ENCODE results near the gene UBALD2.
"Not testable (repeated sequence)": the region's sequence is repeated elsewhere in the genome, so short reads cannot be mapped to it uniquely, and the experiment has no call there.

The UBALD2 gene

DNA sequence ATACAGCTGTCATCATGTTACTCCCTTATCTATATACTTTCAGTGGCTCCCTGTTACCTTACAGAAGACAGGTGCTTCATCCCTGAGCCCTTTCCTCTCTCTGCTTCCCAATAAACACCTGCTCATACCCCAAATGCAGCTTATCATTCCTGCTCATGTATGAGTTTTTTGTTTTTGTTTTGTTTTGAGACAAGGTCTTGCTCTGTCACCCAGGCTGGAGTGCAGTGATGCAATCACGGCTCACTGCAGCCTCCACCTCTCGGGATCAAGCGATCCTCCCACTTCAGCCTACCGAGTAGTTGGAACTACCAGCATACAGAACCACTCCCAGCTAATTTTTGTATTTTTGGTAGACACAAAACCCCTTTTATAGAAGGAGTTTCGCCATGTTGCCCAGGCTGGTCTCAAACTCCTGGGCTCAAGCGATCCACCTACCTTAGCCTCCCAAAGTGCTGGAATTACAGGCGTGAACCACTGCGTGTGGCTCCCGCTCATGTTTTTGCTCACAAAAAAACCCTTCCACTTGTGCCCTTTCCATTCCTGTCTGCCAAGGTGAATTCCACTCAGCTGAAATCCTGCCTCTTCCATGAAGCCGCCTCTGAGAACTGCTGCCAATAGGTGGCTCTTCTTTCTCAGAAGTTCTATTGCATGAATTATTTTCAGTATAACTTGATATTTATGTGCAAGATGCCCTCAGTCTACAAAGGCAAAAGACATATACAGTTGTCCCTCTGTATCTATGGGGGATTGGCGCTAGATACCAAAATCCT is 16.9 kb upstream of the UBALD2 start:
- no peaks in the 10 kb centered on the region for H3K36me3 ChIP-seq (ENCODE audit: control insufficient read depth, insufficient read depth, low read length)
- no peaks in the 10 kb centered on the region for H3K9me3 ChIP-seq (ENCODE audit: control insufficient read depth, low read length)
- peaks cover 37% of the 10 kb centered on the region for H3K4me1 ChIP-seq (ENCODE audit: control insufficient read depth, insufficient read depth, low read length)
- peaks cover 4% of the 10 kb centered on the region for H3K27me3 ChIP-seq (ENCODE audit: control insufficient read depth, insufficient read depth, low read length)
- H3K4me3 ChIP-seq (ENCODE audit: low read length): no peak overlapping the region
- H3K9ac ChIP-seq (ENCODE audit: low read length): no peak overlapping the region

DNA sequence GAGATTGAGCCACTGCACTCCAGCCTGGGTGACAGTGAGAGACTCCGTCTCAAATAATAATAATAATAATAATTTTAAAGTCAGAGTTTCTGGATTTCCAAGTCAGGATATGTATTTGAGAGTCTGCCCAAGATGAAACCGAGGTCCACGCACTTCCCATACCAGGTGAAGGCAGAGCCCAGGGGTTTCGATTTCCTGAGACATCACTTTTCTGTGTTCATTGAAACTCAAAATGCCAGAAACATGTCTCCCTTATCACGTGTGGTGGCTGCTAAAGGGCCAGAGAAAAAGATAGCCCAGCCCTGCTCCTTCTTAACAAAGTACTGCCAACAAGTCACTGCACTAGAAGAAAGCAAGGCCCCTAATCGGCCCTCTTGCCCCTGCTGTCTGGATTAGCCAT is 15.0 kb upstream of the UBALD2 start:
- Histone ChIP-seq H3K27me3 (ENCODE audit: control insufficient read depth, insufficient read depth, low read length) (no peaks in the 10 kb centered on the region), H3K36me3 (ENCODE audit: control insufficient read depth, insufficient read depth, low read length) (no peaks in the 10 kb centered on the region), H3K9me3 (ENCODE audit: control insufficient read depth, low read length) (no peaks in the 10 kb centered on the region), H3K9ac (ENCODE audit: low read length) (no peak overlapping the region), H3K4me1 (ENCODE audit: control insufficient read depth, insufficient read depth, low read length) (peaks cover 37% of the 10 kb centered on the region), H3K4me3 (ENCODE audit: low read length) (no peak overlapping the region)

DNA sequence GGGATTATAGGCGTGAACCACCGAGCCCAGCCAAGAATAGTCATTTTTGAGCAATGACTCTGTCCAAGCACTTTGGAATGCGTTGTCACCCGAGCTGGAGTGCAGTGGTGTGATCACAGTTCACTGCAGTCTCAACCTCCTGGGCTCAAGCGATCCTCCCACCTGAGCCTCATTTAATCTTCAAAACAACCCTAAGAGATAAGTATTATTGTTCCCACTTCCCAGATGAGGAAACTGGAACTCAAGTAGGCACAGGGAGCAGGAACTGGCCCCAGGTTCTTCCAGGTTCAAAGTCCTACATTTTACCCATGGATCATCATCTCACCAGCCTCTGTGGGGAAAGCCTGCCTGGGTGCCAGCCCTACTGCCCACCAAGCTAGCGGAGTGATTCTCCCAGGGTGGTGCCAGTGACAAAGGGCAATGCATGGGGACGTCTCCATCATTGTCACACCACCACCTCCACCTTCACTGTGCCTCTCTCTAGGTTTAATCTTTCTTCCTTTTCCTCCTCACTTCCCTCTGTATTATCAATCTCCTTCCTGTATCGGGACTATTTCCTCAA is 13.6 kb upstream of the UBALD2 start:
- Histone ChIP-seq H3K4me3 (ENCODE audit: low read length) (no peak overlapping the region), H3K4me1 (ENCODE audit: control insufficient read depth, insufficient read depth, low read length) (peaks cover 32% of the 10 kb centered on the region), H3K36me3 (ENCODE audit: control insufficient read depth, insufficient read depth, low read length) (no peaks in the 10 kb centered on the region), H3K27me3 (ENCODE audit: control insufficient read depth, insufficient read depth, low read length) (no peaks in the 10 kb centered on the region), H3K9me3 (ENCODE audit: control insufficient read depth, low read length) (no peaks in the 10 kb centered on the region), H3K9ac (ENCODE audit: low read length) (no peak overlapping the region)

DNA sequence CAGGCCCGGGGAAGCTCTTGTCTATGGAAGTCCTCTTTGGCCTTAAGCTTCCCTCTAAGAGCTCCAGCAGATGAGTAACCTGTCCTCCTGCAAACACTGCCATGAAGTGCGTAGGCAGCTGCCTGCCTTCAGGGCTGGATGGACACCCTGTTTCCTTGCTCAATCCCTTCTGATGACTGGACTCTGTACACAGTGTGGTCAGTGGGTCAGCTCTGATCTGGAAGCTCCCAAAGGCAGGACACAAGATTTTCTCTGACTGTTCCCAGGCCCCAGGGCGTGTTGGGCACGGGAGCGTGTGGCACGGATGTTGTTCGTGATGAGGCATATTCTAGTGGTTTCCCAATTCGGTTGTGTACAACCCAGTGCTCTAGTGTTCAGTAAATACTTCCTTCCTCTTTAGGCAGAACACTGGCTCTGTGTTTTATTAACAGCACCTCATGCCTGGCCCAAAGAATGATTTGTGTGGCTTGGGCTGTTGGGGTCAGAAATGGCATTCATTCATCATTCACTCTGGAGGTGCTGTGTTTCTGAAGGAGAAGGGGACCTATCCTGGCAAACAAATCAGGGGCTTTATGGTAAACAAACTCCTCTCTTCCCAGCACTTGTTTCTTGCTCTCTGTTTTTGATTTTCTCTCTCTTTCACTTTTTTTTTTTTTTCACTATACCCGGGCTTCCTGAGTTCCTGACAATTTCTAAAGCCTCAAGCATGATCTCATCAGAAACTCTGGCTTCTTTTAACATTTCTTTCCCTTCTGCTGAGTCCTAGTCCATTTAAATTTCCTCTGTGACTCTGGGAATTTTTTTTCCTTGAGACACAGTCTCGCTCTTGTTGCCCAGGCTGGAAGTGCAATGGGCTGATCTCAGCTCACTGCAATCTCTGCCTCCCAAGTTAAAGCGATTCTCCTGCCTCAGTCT is 12.9 kb upstream of the UBALD2 start:
- H3K9ac ChIP-seq (ENCODE audit: low read length): no peak overlapping the region
- no peak overlapping the region for H3K4me3 ChIP-seq (ENCODE audit: low read length)
- no peaks in the 10 kb centered on the region for H3K36me3 ChIP-seq (ENCODE audit: control insufficient read depth, insufficient read depth, low read length)
- H3K27me3 ChIP-seq (ENCODE audit: control insufficient read depth, insufficient read depth, low read length): no peaks in the 10 kb centered on the region
- H3K4me1 ChIP-seq (ENCODE audit: control insufficient read depth, insufficient read depth, low read length): peaks cover 30% of the 10 kb centered on the region
- H3K9me3 ChIP-seq (ENCODE audit: control insufficient read depth, low read length): no peaks in the 10 kb centered on the region

DNA sequence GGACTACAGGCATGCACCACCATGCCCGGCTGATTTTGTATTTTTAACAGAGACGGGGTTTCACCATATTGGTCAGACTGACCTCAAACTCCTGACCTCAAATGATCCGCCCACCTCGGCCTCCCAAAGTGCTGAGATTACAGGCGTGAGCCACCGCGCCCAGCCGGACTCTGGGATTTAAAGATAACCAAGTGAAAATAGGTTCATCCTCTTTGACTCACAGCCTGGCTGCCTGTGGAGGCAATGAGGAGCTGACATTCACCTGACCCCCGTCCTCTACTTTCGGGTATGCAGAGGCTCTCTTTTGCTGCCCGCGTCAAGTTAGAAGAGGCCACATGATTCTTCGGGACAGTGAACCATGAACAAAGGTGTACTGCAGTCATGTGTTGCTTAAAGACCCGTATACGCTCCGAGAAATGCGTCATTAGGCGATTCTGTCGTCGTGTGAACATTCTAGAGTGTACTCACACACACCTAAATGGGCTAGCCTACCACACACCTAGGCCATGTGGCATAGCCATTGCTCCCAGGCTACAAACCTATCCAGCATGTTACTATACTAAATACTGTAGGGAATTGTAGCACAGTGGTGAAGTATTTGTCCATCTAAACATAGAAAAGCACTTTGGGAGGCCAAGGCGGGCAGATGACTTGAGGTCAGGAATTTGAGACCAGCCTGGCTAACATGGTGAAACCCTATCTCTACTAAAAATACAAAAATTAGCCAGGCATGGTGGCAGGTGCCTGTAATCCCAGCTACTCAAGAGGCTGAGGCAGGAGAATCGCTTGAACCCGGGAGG is 12.0 kb upstream of the UBALD2 start:
- H3K9me3 ChIP-seq (ENCODE audit: control insufficient read depth, low read length); H3K4me3 ChIP-seq (ENCODE audit: low read length); H3K27me3 ChIP-seq (ENCODE audit: control insufficient read depth, insufficient read depth, low read length); H3K9ac ChIP-seq (ENCODE audit: low read length); H3K36me3 ChIP-seq (ENCODE audit: control insufficient read depth, insufficient read depth, low read length): not testable (repeated sequence)
- peaks cover 25% of the 10 kb centered on the region for H3K4me1 ChIP-seq (ENCODE audit: control insufficient read depth, insufficient read depth, low read length)

DNA sequence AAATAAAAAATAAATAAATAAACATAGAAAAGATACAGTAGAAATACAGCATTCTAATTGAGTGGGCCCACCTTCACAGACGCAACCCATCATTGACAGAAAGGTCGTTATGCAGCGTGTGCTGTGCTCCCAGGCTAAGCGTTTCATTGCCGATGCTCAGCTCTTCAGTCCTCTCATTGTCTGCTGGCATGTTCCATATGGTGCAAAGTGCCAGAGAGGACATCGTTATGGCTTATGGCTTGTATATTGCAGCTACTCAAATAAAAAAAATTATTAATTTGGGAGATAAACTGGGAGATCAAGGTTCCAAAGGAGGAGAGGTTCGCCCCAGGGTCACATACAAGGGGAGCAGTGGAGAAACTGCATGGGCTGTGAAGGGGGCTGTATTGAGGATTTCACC is 11.3 kb upstream of the UBALD2 start:
- H3K4me3 ChIP-seq (ENCODE audit: low read length): no peak overlapping the region
- H3K9ac ChIP-seq (ENCODE audit: low read length): no peak overlapping the region
- H3K4me1 ChIP-seq (ENCODE audit: control insufficient read depth, insufficient read depth, low read length): peaks cover 30% of the 10 kb centered on the region
- no peaks in the 10 kb centered on the region for H3K27me3 ChIP-seq (ENCODE audit: control insufficient read depth, insufficient read depth, low read length)
- H3K9me3 ChIP-seq (ENCODE audit: control insufficient read depth, low read length): no peaks in the 10 kb centered on the region
- H3K36me3 ChIP-seq (ENCODE audit: control insufficient read depth, insufficient read depth, low read length): no peaks in the 10 kb centered on the region

DNA sequence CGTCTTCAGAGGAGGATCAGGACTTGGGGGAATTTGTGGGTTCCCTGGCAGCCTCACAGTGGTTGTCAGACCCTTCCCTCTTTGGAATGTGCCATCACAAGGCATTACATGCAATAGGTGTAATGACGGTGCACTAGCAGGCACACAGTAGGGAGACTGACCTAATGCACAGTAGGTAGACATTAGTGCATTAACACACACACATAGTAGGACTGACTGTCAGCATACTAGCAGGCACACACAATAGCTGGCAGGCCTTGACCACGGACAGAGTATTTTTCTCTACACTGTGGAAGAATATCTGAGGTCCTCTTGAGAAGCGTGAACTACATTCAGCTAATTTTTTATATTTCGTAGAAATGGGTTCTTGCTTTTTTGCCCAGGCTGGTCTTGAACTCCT is 10.9 kb upstream of the UBALD2 start:
- H3K9ac ChIP-seq (ENCODE audit: low read length): no peak overlapping the region
- H3K4me1 ChIP-seq (ENCODE audit: control insufficient read depth, insufficient read depth, low read length): peaks cover 33% of the 10 kb centered on the region
- no peaks in the 10 kb centered on the region for H3K27me3 ChIP-seq (ENCODE audit: control insufficient read depth, insufficient read depth, low read length)
- H3K9me3 ChIP-seq (ENCODE audit: control insufficient read depth, low read length): no peaks in the 10 kb centered on the region
- no peaks in the 10 kb centered on the region for H3K36me3 ChIP-seq (ENCODE audit: control insufficient read depth, insufficient read depth, low read length)
- no peak overlapping the region for H3K4me3 ChIP-seq (ENCODE audit: low read length)

DNA sequence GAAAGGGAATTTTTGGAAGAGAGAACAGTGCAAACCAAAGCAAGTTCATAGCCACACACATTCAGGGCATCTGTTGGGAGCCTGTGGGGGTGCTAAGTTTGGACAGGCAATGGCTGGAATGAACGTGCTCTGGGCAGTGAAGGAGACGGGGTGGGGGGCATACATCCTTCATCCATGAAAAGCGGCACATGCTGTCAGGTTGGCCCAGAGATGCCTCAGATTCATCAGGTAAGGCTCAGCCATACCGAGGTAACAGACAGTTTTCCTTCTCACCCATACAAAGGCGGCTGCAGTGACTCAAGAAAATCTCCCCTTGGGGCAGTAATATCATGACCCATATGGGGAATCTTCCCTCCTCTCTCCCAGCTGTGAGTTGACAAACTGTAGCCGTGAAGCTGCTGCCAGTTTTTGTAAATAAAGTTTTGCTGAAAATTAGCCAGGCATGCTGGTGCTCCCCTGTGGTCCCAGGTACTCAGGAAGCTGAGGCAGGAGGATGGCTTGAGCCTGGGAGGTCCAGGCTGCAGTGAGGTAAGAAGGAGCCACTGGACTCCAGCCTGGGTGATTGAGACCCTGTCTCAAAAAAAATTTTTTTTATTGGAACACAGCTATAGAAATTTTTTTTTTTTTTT is 9.2 kb upstream of the UBALD2 start:
- H3K4me3 ChIP-seq (ENCODE audit: low read length): no peak overlapping the region
- H3K36me3 ChIP-seq (ENCODE audit: control insufficient read depth, insufficient read depth, low read length): no peaks in the 10 kb centered on the region
- H3K27me3 ChIP-seq (ENCODE audit: control insufficient read depth, insufficient read depth, low read length): no peaks in the 10 kb centered on the region
- no peaks in the 10 kb centered on the region for H3K9me3 ChIP-seq (ENCODE audit: control insufficient read depth, low read length)
- H3K9ac ChIP-seq (ENCODE audit: low read length): no peak overlapping the region
- peaks cover 49% of the 10 kb centered on the region for H3K4me1 ChIP-seq (ENCODE audit: control insufficient read depth, insufficient read depth, low read length)

DNA sequence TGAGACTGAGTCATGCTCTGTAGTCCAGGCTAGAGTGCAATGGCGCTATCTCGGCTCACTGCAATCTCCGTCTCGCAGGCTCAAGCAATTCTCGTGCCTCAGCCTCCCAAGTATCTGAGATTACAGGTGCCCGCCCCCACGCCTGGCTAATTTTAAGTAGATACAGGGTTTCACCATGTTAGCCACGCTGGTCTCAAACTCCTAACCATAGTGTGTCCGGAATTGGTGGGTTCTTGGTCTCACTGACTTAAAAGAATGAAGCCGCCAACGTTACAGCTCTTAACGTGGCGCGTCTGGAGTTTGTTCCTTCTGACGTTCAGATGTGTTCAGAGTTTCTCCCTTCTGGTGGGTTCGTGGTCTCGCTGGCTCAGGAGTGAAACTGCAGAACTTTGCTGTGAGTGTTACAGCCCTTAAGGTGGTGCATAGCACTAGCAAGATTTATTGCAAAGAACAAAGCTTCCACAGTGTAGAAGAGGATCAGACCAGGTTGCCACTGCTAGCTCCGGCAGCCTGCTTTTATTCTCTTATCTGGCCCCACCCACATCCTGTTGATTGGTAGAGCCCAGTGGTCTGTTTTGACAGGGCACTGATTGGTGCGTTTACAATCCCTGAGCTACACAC is 8.6 kb upstream of the UBALD2 start:
- H3K4me1 ChIP-seq (ENCODE audit: control insufficient read depth, insufficient read depth, low read length): peaks cover 49% of the 10 kb centered on the region
- not testable (repeated sequence) for H3K9ac ChIP-seq (ENCODE audit: low read length); H3K9me3 ChIP-seq (ENCODE audit: control insufficient read depth, low read length); H3K4me3 ChIP-seq (ENCODE audit: low read length); H3K27me3 ChIP-seq (ENCODE audit: control insufficient read depth, insufficient read depth, low read length); H3K36me3 ChIP-seq (ENCODE audit: control insufficient read depth, insufficient read depth, low read length)

DNA sequence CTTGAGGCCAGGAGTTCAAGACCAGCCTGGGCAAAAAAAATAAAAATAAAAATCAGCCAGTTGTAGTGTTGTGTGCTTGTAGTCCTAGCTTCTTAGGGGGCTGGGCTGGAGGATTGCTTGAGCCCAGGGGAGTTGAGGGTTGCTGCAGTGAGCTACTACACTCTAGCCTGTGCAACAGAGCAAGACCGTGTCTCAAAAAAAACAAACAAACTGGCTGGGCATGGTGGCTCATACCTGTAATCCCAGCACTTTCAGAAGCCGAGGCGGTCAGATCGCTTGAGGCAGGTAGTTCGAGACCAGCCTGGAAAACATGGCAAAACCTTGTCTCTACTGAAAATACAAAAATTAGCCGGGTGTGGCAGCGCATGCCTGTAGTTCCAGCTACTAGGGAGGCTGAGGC is 4.9 kb upstream of the UBALD2 start:
- Histone ChIP-seq H3K9me3 (ENCODE audit: control insufficient read depth, low read length) (no peaks in the 10 kb centered on the region), H3K4me1 (ENCODE audit: control insufficient read depth, insufficient read depth, low read length) (peaks cover 68% of the 10 kb centered on the region), H3K27me3 (ENCODE audit: control insufficient read depth, insufficient read depth, low read length) (no peaks in the 10 kb centered on the region), H3K36me3 (ENCODE audit: control insufficient read depth, insufficient read depth, low read length) (no peaks in the 10 kb centered on the region), H3K9ac (ENCODE audit: low read length) (peak overlapping the region; percentile 62), H3K4me3 (ENCODE audit: low read length) (no peak overlapping the region)

DNA sequence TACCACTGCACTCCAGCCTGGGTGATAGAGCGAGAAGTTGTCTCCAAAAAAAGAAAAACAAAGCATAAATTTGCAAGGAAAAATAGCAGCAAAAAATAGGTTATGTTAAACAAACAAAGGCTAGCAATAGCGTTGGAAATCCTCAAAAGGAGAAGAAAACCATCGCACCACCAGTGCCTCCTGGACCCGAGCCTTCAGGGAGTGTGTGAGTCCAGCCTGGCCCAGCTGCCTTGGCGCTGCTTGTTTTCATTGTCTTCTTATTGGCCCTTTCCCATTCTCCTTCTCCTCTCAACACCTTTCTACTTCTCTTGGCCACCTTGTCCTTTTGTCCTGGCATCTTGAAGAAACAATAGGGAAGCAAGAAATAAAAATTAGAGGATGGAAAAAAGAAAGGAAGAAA is 4.5 kb upstream of the UBALD2 start:
- Histone ChIP-seq H3K9ac (ENCODE audit: low read length) (peak overlapping the region; percentile 62), H3K4me3 (ENCODE audit: low read length) (peak overlapping the region; percentile 7), H3K27me3 (ENCODE audit: control insufficient read depth, insufficient read depth, low read length) (no peaks in the 10 kb centered on the region), H3K36me3 (ENCODE audit: control insufficient read depth, insufficient read depth, low read length) (no peaks in the 10 kb centered on the region), H3K4me1 (ENCODE audit: control insufficient read depth, insufficient read depth, low read length) (peaks cover 68% of the 10 kb centered on the region), H3K9me3 (ENCODE audit: control insufficient read depth, low read length) (no peaks in the 10 kb centered on the region)

All from mucosa of stomach (tissue), 1 donor.